Measurements from ENCODE around the gene GALNT6. TPM values are rescaled to one million over a fixed set of nuclear protein-coding genes. Genes with fewer than 3 reads are reported as not detected.

Gene GALNT6
- total and polyA plus RNA-seq, 2 of the 13 experiments (the other 11 are each of a cell fraction or from before 2014, with no cell fraction given): 1.0 to 1.1 TPM

DNA sequence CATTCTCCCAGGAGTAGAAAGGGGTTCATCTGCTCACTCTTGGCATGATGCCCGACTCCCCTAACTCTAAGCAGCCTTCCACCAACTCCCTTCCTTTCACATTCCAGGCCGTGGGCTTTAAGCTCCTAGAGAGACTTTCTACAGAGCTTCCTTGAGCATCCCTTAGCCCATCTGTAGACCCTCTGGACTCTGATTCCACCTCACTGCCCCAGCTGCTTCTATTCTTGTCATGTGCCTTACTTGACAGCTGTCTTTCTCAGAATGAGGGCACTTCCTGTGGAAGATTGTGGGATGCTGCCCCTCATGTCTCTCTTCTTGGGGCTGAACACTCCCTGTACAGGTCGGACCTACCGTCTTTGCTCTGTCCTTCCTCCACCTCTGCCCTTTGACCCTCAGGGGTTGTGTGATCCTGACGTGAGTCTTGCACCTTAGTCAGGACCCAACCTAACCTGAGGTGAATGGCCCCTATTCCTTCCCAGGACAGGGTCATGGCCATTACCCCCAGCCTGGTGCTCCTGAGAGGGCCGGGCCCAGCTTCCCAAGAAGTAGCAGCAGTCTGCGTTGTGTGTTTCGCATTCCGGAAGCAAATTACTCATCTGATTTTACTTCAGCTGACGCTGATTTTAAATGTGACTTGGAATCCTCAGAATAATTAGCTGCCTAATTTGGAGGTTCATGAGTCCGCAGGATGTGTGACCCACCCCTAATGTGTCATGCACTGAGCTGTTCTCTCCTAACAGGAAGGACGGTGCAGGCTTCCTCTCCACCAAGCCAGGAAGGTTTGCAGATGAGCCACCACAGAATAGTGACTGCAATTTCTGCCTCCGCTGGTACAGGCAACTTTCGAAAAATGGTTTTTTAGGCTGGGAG, 2.7 kb upstream of the GALNT6 start:
- Histone ChIP-seq H3K27me3 (ENCODE audit: control insufficient read depth in 1 of 2, insufficient read depth in 2 of 2, low read length in 2 of 2) (peaks cover 5 to 26% of the 10 kb centered on the region in 2 experiments; a peak in 3 of 5 replicates), H3K9ac (ENCODE audit: insufficient read depth, low read depth, low read length) (no peak overlapping the region), H3K4me3 (replicated peaks in 1 of 3; ENCODE audit: insufficient read depth in 1 of 3, low read depth in 2 of 3, low read length in 3 of 3) (no peak overlapping the region), H4K20me1 (ENCODE audit: insufficient read depth, low read length) (no peaks in the 10 kb centered on the region), H3K79me2 (ENCODE audit: insufficient read depth, low read length) (no peaks in the 10 kb centered on the region), H3K27ac (ENCODE audit: extremely low read length, insufficient read depth, low read length) (no peak overlapping the region), H3K9me3 (ENCODE audit: low read length) (no peaks in the 10 kb centered on the region), H3K36me3 (replicated peaks in 1 of 2; ENCODE audit: control insufficient read depth in 1 of 2, insufficient read depth in 2 of 2, low read length in 2 of 2) (no peaks in the 10 kb centered on the region), H2AFZ (ENCODE audit: low read length) (no peak overlapping the region), H3K4me2 (ENCODE audit: low read depth, low read length) (no peak overlapping the region), H3K4me1 (ENCODE audit: insufficient read depth, low read length) (peaks cover 8% of the 10 kb centered on the region; the same call in 1 of the 2 replicates)
- intact Hi-C loops (cut with micrococcal nuclease; ENCODE audit: unreplicated experiment) (no loop called here), in situ Hi-C loops (cut with HindIII; ENCODE audit: extremely low pct_ligation_motif_present, low pct_unique_long_range_greater_than_20kb) (no loop called here)
- DNase-seq (ENCODE audit: low spot score) (no peak), FAIRE-seq (no peak), ATAC-seq (no peak)
- WGBS (ENCODE audit: low lambda C conversion rate): 65% methylated on average over 13 of the region's 14 CpGs
- ChIA-PET POLR2A (no interaction called here), CTCF (ENCODE audit: low intra/inter-chr PET ratio, low total read pairs) (no interaction called here)
- no TSS peak for BruUV-seq (replicated peaks)
- TF ChIP-seq ZSCAN30 (CRISPR knock-in tag; IDR thresholded peaks at IDR 0.05): no peak
- no peak for TF ChIP-seq AKAP8 (CRISPR knock-in tag; IDR thresholded peaks at IDR 0.05)
- TF ChIP-seq ZNF230 (CRISPR knock-in tag; IDR thresholded peaks at IDR 0.05): no peak
- no peak for TF ChIP-seq ZNF136 (CRISPR knock-in tag; IDR thresholded peaks at IDR 0.05; ENCODE audit: low read depth)
- no peak for TF ChIP-seq ZNF674 (CRISPR knock-in tag; IDR thresholded peaks at IDR 0.05; ENCODE audit: low read depth)
- no peak for TF ChIP-seq ZNF605 (CRISPR knock-in tag; IDR thresholded peaks at IDR 0.05)
- no peak for TF ChIP-seq IKZF5 (CRISPR knock-in tag; IDR thresholded peaks at IDR 0.05)
- no peak for TF ChIP-seq RBM39 (IDR thresholded peaks at IDR 0.05; ENCODE audit: low read depth, low read length, poor library complexity, severe bottlenecking)
- no peak for TF ChIP-seq MZF1 (CRISPR knock-in tag; IDR thresholded peaks at IDR 0.05; ENCODE audit: borderline replicate concordance)
- TF ChIP-seq FOXA3 (CRISPR knock-in tag; IDR thresholded peaks at IDR 0.05): no peak
- TF ChIP-seq ARHGAP35 (CRISPR knock-in tag; IDR thresholded peaks at IDR 0.05; ENCODE audit: borderline replicate concordance): no peak
- TF ChIP-seq ZNF878 (CRISPR knock-in tag; IDR thresholded peaks at IDR 0.05): no peak
- TF ChIP-seq CSRNP1 (CRISPR knock-in tag; IDR thresholded peaks at IDR 0.05): no peak
- TF ChIP-seq, protein P1, sequence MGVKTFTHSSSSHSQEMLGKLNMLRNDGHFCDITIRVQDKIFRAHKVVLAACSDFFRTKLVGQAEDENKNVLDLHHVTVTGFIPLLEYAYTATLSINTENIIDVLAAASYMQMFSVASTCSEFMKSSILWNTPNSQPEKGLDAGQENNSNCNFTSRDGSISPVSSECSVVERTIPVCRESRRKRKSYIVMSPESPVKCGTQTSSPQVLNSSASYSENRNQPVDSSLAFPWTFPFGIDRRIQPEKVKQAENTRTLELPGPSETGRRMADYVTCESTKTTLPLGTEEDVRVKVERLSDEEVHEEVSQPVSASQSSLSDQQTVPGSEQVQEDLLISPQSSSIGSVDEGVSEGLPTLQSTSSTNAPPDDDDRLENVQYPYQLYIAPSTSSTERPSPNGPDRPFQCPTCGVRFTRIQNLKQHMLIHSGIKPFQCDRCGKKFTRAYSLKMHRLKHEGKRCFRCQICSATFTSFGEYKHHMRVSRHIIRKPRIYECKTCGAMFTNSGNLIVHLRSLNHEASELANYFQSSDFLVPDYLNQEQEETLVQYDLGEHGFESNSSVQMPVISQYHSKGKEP (CRISPR knock-in tag; IDR thresholded peaks at IDR 0.05): no peak

All from HepG2 (cell line).